OCI-LY1 (cell line): ENCODE data around the gene LMOD3.

Source experiments
- CTCF ChIP-seq: fragments of 200-600 bp; sonication (generic), shearing (Covaris generic); IDR thresholded peaks from 2 replicates; pipeline ENCODE4 v1.5.1; 2017; ENCODE audit warnings: mild to moderate bottlenecking, antibody characterized with exemption, low read length, moderate library complexity, mixed read lengths
- EZH2 ChIP-seq: fragments of 200-600 bp; sonication (generic), shearing (Covaris generic); IDR thresholded peaks from 2 replicates; pipeline ENCODE4 v1.8.0; 2017; ENCODE audit warnings: borderline replicate concordance, mixed run types, mild to moderate bottlenecking, antibody characterized with exemption, low read length, moderate library complexity, mixed read lengths

- TF ChIP-seq CTCF (no peak), EZH2 (no peak)
Observed at GRCh38 chr3:69121950-69122349, 445 bp downstream of the LMOD3 start.
